GM19193 (cell line): ENCODE results near the gene ZBED3.

Experiments
- POLR2A ChIP-seq: IDR thresholded peaks from 4 replicates; pipeline ENCODE4 v1.6.1; 2011; ENCODE audit not compliant: insufficient read depth, insufficient read length; ENCODE audit errors: extremely low read depth

ZBED3 gene

DNA sequence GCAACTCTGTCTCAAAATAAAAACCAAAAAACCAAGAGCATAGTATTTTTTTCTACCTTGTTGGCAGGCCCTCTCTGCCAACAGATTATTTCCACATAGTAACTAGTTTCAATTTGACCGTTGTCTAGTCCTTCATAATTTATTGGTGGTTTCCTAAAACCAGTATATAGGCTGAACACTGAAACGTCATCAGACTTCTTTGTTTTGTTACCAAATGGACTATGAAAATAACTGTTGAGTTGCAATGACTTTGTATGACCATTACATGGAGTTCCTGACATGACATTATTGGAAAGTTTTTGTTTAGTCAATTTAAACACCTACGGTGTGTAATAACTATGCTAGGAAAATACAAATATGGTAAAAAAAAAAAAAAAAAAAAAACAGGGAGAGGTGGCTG lies 55.2 kb downstream of the ZBED3 start:
- TF ChIP-seq POLR2A: no peak

DNA sequence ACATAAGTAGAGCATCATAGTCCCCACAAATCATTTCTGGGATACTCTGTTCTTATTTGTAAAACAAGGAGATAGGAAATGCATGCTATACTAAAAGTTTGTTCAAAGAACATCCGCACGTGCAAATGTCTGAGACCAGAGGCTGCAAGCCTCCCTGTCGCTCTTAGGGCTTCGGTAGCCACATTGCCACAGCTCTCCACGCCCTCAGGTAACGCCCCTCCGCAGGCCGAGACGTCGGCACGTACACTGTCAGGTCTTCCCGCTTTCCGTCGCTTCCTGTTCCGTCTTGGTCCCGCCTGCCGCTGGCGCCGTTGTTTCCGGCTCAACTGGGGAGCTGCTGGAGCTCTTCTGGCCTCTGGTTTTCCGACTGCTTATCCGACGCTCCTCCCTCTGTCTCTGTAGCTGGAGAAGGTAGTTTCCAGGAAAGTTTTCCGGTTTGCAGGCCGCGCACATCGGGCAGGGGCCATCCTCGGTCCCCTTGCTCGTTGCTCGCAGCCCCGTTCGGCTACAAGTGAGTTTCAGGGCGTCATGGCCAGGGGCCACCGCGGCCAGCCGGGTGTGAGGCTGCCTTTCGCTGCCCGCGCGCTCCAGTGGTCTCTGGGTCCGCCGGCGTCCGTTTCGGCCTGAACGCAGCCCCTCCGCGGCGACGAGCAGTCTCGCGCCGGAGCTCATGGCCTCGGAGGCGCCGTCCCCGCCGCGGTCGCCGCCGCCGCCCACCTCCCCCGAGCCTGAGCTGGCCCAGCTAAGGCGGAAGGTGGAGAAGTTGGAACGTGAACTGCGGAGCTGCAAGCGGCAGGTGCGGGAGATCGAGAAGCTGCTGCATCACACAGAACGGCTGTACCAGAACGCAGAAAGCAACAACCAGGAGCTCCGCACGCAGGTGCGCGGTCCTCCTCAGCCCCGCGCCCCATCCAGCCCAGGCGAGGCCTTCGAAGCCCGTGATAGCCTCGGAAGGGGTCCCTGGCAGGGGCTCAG lies 56.7 kb downstream of the ZBED3 start, which contains the start of gene AGGF1:
AGGF1 (plus strand) TSS at position 308 of the 975 bp plus-strand sequence; CDS start at position 671, 363 bp downstream.
- TF ChIP-seq POLR2A: peak; percentile 87

DNA sequence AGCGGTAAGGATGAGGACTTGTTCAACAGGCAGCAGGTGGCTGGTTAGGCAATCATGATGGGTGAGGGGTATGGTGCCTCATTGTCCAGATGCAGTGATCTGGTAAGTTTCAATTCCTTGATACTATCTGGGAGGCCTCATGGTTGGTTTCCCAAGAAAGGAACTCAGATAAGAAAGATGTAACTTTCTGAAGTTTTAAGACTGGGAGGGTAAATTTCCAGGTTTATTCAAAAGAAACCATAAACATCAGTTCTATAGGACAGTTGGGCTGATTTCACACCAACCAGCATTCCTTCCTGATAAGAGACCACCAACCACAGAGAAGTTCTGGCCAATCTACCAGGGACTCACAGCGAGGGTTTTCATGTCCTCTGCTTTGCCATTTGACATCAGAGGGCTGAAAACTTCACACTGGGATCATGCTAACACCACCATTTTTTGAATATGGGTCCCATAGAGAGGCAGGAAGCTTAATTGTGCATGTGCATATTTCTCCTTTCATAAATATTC lies 57.7 kb downstream of the ZBED3 start:
- TF ChIP-seq POLR2A: no peak

DNA sequence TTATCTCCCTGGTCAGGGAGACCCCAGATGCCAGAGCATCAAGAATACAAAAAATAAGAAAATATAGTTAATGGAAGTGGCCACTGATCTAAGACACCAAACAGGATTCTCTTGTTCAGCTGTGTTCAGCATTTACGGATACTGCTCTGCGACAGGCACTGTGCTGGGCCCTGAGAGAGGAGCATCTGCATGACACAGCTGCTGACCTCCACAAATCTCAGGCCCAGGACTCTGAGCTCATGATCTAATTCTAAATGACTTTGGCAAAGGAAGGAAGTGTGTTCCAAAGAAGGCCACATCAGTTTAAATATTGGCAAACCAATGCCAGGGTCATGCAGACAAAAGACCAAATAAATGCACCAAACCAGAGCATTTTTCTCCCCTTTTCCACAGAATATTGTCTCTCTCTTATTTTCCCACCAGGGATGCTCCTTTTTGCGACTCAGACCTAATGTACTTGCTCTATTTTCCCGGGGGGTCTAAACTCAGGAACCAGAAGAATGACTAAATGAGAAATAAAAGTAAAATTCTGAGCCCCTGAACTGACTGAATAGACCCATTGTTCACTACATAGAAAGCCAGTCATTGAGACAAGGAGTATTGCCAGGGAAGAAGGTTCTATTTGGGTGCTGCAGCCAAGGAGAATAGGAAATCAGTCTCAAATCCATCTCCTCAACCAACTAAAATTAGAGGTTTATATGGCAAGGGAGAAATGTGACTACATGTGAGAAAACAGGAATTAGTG lies 58.3 kb downstream of the ZBED3 start:
- no peak for TF ChIP-seq POLR2A

DNA sequence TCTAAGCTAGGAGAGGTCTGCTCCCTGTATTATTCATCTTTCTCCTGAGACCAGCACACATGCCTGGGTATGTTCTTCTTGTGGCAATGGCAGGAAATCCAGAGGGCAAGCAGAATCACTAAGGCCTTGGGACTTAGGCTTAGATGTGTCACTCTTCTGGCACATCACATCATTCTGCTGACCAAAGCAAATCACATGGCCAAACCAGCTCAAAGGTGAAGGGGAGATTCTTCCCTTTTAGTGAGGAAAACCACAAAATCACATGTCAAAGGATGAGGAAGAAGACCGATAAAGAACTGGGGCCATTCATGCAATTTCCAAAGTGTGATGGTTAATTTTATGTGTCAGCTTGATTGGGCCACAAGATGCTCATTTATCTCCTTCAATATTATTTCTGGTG lies 62.6 kb downstream of the ZBED3 start:
- no peak for TF ChIP-seq POLR2A

- TF ChIP-seq POLR2A: no peak
These were observed 64.3 kb downstream of the ZBED3 start for GRCh38 chr5:77022511-77023417.
